Measurements from ENCODE around the gene RAP1GAP2. TPM values are rescaled to one million over a fixed set of nuclear protein-coding genes. Genes with fewer than 3 reads are reported as not detected.

Gene RAP1GAP2
- total RNA-seq, 2 donors from 2014 or later, result 22.4 to 32.9 TPM

DNA sequence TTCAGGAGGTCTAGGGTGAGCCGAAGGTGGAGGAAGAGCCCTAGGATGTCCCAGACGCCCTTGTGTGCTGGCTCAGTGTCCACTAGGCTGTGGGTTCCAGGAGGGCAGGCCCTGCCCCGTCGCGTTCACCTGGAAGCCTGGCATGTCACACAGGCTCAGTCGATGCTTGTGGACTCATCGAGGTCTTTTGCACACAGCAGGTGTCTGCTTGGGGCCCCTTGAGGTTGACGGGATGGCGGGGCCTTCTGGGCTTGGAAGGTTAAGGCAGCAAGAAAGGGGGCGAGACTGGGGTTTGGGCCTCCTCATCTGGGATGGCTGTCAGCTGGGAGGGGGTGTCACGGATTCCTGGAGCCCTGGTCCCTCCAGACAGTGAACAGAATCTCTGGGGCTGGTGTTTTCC lies 1.9 kb downstream of the RAP1GAP2 start:
- Histone ChIP-seq H3K27me3 (no peaks in the 10 kb centered on the region), H3K4me3 (no peak overlapping the region), H3K27ac (no peak overlapping the region), H3K9me3 (no peaks in the 10 kb centered on the region), H3K36me3 (no peaks in the 10 kb centered on the region), H3K4me1 (peaks cover 0 to 19% of the 10 kb centered on the region in 2 donors)
- TF ChIP-seq, protein P1, sequence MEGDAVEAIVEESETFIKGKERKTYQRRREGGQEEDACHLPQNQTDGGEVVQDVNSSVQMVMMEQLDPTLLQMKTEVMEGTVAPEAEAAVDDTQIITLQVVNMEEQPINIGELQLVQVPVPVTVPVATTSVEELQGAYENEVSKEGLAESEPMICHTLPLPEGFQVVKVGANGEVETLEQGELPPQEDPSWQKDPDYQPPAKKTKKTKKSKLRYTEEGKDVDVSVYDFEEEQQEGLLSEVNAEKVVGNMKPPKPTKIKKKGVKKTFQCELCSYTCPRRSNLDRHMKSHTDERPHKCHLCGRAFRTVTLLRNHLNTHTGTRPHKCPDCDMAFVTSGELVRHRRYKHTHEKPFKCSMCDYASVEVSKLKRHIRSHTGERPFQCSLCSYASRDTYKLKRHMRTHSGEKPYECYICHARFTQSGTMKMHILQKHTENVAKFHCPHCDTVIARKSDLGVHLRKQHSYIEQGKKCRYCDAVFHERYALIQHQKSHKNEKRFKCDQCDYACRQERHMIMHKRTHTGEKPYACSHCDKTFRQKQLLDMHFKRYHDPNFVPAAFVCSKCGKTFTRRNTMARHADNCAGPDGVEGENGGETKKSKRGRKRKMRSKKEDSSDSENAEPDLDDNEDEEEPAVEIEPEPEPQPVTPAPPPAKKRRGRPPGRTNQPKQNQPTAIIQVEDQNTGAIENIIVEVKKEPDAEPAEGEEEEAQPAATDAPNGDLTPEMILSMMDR (IDR thresholded peaks at IDR 0.05), result no peak
- DNase-seq (ENCODE audit: low spot score), result no peak

DNA sequence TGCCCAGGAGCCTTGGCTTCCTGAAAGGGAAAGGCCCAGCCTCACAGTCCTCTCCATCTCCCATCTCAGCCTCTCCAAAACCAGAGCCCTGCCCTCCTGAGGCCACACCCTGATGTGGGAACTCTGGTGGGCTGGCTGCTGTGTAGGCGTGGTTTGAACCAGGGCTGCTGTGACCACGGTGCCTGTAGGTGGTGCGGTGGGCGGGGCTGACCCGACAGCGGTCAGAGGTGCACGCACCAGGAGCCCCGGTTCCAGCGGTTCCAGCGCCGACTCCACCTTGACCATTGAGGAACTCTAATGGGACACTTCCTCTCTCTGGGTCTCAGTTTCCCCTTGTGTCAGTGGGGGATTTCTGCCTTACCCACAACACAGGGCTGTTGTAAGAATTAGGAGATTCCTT lies 2.4 kb downstream of the RAP1GAP2 start:
- TF ChIP-seq, protein P1 (IDR thresholded peaks at IDR 0.05), result no peak
- no peak overlapping the region for H3K27ac ChIP-seq

DNA sequence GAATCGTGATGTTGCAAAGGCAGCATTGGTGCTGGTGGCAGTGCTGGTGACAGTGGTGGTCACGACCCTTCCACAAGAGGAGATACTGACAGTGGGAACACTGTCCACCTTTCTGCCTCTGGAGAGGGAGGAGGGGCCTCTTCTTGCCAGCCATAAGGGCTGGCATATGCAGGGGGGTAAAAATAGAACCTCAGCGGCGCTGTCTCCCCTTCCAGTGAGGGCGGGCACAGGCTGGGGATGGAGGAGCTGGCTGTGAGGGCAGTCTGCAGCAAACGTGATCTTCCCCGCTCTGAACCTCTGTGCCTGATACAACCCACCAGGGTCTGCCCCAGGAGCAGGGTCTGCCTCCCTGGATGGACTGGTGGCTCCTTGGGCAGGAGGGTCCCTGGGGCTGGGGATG lies 3.4 kb downstream of the RAP1GAP2 start:
- TF ChIP-seq, protein P1 (IDR thresholded peaks at IDR 0.05), result no peak
- peaks cover 0 to 19% of the 10 kb centered on the region in 2 donors for H3K4me1 ChIP-seq
- H3K4me3 ChIP-seq, result no peak overlapping the region
- no peaks in the 10 kb centered on the region for H3K27me3 ChIP-seq
- no peak overlapping the region for H3K27ac ChIP-seq
- H3K9me3 ChIP-seq, result no peaks in the 10 kb centered on the region
- H3K36me3 ChIP-seq, result no peaks in the 10 kb centered on the region
- DNase-seq (ENCODE audit: low spot score), result no peak

More for the DNA sequence above, 2.4 kb downstream of the RAP1GAP2 start:
- H3K4me3 ChIP-seq, result no peak overlapping the region
- DNase-seq (ENCODE audit: low spot score), result no peak
- no peaks in the 10 kb centered on the region for H3K36me3 ChIP-seq
- no peaks in the 10 kb centered on the region for H3K9me3 ChIP-seq
- H3K27me3 ChIP-seq, result no peaks in the 10 kb centered on the region
- peaks cover 0 to 19% of the 10 kb centered on the region in 2 donors for H3K4me1 ChIP-seq

DNA sequence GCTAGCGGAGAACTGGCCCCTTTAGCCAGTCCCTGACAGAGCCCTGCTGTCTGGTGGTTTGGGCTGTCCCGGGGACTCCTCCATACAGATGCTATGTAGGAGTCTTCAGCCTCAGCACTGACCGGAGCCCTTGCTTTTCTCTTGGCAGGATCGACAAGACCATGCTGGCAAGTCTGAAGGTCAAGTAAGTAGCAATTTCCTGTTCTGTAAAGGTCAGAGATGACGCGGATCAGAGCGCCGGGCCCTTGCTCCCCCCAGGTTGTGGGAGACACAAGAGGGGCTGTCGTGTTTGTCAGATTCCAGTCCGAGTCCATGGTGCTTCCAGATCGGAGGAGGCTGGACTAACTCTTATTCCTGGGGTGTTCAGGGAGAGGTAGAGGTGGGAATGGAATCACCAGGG lies 4.1 kb downstream of the RAP1GAP2 start:
- TF ChIP-seq, protein P1 (IDR thresholded peaks at IDR 0.05), result no peak

DNA sequence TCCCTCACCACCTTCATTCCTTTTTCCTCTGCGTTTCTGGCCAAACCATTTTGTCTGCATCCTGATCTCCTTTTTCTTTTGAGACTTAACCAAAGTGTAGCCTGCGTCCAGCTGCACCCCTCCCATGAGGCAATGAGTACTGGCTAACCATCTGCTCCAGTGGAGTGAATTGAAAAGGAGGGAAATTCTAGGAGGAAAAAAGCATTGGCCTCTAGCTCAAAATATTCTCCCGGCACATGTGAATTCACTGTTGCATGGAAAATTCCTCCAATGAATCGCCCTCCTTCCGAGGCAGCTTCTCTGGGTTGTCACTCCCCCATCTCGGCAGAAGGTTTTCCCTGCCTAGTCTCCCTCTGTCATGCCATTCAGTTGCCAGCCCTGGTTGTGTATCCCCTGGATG lies 5.6 kb downstream of the RAP1GAP2 start:
- no peaks in the 10 kb centered on the region for H3K36me3 ChIP-seq
- no peak overlapping the region for H3K27ac ChIP-seq
- no peaks in the 10 kb centered on the region for H3K9me3 ChIP-seq
- H3K4me1 ChIP-seq, result peaks cover 0 to 19% of the 10 kb centered on the region in 2 donors
- no peak overlapping the region for H3K4me3 ChIP-seq
- H3K27me3 ChIP-seq, result no peaks in the 10 kb centered on the region
- DNase-seq (ENCODE audit: low spot score), result no peak
- TF ChIP-seq, protein P1 (IDR thresholded peaks at IDR 0.05), result no peak

More for the DNA sequence above, 4.1 kb downstream of the RAP1GAP2 start:
- Histone ChIP-seq H3K36me3 (no peaks in the 10 kb centered on the region), H3K27me3 (no peaks in the 10 kb centered on the region), H3K4me3 (no peak overlapping the region), H3K27ac (no peak overlapping the region), H3K4me1 (peaks cover 0 to 19% of the 10 kb centered on the region in 2 donors), H3K9me3 (no peaks in the 10 kb centered on the region)
- DNase-seq (ENCODE audit: low spot score), result no peak

DNA sequence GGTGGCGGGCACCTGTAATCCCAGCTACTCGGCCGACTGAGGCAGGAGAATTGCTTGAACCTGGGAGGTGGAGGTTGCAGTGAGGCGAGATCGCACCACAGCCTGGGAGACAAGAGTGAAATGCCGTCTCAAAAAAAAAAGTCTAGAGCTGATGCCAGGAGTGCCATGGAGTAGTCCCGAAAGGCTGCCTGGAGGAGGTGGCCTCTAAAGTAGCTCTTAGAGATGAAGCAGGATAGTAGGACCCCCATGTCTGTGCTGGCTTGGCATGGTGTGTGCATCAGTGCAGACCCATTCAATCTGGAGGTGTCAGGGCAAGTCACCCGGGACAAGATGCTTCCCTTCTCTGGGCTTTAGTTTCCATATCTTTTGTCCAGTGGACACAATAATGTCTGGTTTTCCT lies 6.3 kb downstream of the RAP1GAP2 start:
- TF ChIP-seq, protein P1 (IDR thresholded peaks at IDR 0.05), result no peak
- no peaks in the 10 kb centered on the region for H3K36me3 ChIP-seq
- H3K4me3 ChIP-seq, result no peak overlapping the region
- no peaks in the 10 kb centered on the region for H3K27me3 ChIP-seq
- no peaks in the 10 kb centered on the region for H3K9me3 ChIP-seq
- no peak overlapping the region for H3K27ac ChIP-seq
- H3K4me1 ChIP-seq, result peaks cover 0 to 19% of the 10 kb centered on the region in 2 donors
- no peak for DNase-seq (ENCODE audit: low spot score)
